Right forelimb (tissue), 1 donor: ENCODE measurements around the gene ART5.
"Not testable (repeated sequence)": the region's sequence is repeated elsewhere in the genome, so short reads cannot be mapped to it uniquely, and the experiment has no call there.

ENCODE experiments used
- DNase-seq: peaks from one replicate; pipeline ENCODE4 v3.0.0-alpha.2; 2018

Gene ART5

DNA sequence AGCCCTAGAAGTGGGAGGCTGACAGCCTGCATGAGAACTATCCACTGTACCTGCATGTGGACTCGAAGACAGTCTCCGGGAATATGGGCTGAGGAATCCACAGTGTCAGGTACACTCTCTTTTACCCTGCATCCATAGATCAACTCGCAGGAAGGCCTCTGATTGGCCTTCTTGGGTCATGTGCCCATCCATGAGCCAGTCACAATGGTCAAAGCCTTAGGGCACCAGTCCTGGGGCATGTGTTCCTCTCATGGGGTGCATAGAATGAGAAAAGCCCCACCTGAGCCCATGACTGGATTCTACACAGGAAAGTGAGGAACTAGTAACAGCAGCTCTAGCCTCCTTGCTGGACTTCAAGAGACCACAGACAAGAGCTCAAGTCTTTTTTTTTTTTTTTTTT lies 13.8 kb upstream of the ART5 start:
- no peak for DNase-seq

DNA sequence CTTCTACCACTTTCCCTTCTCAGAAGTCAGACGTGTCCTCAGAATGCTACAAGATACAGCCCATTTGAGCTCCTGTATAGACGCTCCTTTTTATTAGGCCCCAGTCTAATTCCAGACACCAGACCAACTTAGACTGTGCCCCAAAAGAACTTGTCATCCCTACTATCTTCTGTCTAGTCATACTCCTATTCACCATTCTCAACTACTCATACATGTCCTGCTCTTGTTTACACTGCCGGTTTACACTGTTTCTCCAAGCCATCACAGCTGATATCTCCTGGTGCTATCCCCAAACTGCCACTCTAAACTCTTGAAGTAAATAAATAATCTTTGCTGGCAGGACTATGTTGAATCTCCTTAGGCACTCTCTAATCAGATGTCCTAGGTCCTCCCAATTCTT lies 10.7 kb upstream of the ART5 start:
- DNase-seq, result not testable (repeated sequence)

DNA sequence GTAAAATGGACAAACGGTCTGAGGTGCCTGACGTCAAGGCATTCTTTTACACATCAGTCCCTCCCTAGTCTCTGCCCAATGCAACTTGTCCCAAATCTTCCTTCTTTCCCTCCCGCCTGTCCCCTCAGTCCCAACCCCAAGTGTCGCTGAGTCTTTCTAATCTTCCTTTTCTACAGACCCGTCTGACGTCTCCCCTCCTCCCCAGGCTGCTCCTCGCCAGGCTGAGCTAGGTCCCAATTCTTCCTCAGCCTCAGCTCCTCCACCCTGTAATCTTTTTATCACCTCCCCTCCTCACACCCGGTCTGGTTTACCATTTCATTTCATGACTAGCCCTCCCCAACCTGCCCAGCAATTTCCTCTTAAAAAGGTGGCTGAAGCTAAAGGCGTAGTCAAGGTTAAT lies 7.6 kb upstream of the ART5 start:
- not testable (repeated sequence) for DNase-seq

DNA sequence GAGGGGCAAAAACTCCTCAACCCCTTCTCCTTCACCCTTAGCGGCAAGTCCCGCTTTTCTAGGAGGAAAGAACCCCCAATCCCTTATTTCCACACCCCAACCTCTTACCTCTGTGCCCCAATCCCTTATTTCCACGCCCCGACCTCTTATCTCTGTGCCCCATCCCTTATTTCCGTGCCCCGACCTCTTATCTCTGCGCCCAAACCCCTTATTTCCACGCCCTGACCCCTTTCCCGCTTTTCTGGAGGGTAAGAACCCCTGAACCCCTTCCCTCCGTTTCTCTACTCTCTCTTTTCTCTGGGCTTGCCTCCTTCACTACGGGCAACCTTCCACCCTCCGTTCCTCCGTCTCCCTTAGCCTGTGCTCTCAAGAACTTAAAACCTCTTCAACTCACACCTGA lies 7.1 kb upstream of the ART5 start:
- DNase-seq, result not testable (repeated sequence)

GRCh38 chr11:3645552-3645951 lies 3.8 kb upstream of the ART5 start:
- no peak for DNase-seq

GRCh38 chr11:3644817-3645235 lies 3.0 kb upstream of the ART5 start, which contains the start of gene ART1:
Gene ART1, plus strand, starts transcription at chr11:3645128. Its CDS starts 14,086 bp downstream, at chr11:3659214.
- DNase-seq, result no peak

DNA sequence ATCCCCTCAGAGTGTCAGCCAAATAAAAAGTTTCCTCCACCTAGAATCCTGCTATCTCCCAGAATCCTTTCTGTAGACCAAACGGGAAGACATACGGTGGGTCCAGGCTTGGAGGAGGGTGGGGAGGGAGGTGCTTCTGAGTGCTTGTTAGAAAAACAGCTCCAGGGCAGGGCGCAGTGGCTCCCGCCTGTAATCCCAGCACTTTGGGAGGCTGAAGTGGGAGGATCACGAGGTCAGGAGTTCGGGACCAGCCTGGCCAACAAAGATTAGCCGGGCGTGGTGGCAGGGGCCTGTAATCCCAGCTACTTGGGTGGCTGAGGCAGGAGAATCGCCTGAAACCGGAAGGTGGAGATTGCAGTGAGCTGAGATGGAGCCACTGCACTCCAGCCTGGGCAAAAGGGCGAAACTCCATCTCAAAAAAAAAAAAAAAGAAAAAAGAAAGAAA lies 1.3 kb upstream of the ART5 start:
- not testable (repeated sequence) for DNase-seq

- peak; percentile 88 for DNase-seq
Observed at GRCh38 chr11:3642071-3642951, 519 bp upstream of the ART5 start.

DNA sequence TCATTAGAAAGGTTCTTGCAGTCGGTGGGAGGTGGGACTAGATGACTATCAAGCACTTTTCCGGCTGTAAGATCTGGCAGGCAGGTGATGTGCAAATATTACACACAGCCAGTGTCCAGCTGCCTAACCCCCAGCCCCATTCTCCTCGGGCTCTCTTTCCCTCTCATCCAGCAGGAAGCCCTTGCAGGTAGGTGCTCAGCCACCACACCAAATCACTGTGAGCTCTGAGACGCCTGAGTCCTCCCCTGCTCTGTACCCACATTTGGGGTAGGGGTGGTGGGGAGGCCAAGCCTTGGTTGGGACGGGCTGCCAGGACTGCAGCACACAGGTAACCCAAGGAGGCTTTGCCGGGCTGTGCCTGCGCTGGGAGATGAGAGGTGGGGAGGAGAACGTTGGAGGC lies 601 bp downstream of the ART5 start:
- DNase-seq, result no peak

GRCh38 chr11:3639841-3640240 lies 2.0 kb downstream of the ART5 start:
- no peak for DNase-seq

DNA sequence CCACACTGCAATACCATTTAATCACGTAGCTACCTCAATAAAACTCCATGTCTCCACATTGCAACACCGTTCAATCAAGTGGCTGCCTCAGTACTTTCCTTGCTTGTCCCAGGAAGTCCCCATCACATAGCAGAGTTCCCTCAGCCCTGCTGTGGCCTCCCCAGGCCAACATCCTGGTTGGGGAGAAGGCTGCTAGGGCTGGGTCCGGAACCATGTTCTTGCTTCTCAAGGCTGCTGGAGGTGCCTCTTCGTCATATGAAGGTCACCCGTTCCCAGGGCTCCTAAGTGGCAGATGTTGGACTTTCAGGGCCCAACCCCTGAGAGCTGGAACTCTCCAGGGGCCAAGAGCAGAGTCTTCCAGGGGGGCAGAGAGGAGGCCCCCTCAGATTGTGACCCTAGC lies 3.3 kb downstream of the ART5 start:
- no peak for DNase-seq

DNA sequence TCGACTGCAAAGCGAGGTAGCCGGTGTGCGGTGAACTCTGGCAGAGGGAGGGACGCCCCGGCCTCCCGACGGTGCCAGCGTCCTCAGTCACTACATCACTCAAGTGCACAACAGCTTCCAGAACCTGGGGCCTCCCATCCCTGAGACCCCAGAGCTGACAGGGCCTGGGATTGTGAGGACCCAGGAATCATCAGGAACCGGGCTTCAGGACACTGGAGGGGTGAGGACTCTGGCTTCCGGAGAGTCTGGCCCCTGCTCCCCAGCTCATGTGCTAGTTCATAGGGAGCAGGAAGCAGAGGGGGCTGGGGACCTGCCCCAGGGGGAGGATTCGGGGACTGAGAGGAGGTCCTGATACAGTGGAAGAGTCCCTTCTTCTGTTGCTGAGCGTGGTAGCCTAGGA lies 4.6 kb downstream of the ART5 start:
- no peak for DNase-seq

DNA sequence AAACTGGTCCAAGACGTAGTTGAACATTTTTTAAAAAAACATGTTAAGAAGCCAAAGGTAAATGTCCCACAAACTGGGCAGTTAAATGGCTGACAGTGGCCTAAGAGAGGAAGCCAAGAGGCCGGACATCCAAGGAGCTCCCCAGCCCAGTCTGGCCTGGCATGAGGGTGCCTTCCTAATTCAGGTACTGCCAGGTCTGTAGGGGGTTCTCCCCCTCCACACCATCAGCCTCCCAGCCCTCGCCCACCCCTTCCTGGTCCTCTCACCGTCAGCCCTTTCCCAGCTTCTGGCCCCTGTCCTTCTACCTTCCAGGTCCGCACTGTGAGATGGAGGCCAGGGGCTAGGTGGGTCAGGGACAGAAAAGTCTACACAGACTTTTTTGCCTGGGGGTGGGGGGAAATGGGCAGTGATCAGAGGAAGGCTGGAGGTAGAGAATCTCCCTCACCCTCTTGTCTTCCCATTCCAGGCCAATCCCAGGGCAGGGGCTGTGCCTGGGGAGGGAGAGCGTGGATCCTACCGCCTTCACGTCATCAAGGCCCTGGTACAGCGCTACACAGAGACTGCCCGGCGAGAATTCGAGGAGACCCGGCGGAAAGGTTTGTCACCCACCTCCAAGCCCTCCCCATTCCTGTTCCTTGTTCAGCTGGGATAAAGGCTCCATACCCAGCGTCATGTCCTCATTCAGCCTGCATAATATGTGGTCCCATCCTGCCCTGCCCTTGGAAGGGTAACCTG lies 6.0 kb downstream of the ART5 start:
- DNase-seq, result no peak

DNA sequence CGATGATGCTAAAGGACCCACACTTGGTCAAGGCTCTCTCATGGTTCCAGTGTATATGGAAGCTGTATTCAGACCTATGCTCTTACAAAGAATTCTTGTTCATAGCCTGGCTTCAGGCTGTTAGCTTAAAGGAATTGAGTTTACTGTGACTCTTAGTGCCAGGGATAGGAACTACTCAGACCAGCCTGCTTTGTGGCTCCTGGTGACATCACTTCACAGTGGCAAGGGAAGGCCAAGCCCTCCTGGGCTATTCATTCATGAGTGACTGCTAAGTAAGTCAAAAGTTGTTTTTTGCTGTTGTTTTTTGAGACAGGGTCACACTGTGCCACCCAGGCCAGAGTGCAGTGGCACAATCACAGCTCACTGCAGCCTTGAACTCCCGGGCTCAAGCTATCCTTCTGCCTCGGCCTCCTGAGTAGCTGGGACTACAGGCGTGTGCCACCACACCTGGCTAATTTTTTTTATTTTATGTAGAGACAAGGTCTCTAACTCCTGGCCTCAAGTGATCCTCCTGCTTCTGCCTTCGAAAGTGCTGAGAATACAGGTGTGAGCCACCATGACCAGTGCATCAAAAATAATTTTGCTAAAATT lies 9.6 kb downstream of the ART5 start:
- DNase-seq, result no peak

GRCh38 chr11:3631331-3631730 lies 10.5 kb downstream of the ART5 start:
- DNase-seq, result no peak

- no peak for DNase-seq
Observed at GRCh38 chr11:3627291-3627690, 14.5 kb downstream of the ART5 start.

DNA sequence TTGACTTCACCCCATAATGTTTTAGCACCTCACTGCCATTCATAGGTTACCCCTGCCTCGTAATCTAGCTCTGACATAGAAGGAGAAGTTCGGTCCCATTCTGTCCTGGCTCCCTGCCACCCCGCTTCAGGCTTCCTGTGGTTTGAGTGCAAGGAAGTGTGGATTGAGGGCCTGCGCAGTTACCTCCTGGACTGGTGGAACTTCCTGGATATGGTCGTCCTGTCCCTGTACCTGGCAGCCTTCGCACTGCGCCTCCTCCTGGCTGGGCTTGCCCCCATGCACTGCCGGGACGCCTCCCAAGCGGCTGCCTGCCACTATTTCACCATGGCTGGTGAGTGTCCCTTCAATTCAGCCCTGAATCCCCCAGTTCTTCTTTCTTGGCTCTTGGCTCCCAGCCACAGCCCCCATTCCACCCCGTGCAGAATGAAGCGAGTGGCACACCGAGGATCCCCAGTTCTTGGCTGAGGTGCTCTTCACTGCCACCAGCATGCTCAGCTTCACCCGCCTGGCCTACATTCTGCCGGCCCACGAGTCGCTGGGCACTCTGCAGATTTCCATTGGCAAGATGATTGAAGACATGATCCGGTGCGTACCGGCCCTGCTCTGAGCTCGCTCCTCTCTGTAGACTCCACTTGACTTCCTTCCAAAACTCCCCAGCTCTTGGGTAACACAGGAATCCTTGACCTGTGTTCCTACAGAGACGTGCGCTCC lies 15.4 kb downstream of the ART5 start:
- DNase-seq, result no peak

DNA sequence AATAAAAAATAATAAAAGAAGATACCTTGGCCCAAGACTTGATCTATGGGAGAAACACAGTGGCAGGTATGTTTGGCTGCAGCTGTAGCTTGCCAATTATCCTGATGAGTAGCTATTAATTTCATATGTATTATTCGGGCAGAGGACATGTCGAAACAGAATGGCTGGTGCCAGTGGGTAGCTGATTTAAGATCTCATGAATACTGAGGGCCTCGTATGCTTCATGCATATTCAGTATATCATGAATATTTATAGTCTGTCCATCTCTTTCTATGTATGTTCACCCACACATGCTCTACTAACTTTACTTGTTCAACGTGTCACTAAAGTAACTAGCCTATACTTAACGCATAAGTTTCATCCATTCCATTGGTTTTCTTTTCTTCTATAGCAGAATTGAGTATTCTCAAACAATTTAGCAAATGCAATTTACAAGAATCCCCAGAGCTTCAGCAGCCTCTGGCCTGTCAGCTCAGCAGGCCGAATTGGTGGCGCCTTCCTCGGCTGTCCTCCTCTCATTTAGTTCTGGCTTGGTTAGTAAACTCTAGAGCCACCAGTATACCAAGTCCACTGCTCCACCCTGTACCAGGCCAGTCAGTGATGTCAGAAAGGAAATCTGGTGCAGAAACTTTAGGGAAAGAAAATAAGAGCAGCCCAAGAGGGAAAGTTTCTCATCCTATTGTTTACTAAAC lies 17.9 kb downstream of the ART5 start:
- no peak for DNase-seq

DNA sequence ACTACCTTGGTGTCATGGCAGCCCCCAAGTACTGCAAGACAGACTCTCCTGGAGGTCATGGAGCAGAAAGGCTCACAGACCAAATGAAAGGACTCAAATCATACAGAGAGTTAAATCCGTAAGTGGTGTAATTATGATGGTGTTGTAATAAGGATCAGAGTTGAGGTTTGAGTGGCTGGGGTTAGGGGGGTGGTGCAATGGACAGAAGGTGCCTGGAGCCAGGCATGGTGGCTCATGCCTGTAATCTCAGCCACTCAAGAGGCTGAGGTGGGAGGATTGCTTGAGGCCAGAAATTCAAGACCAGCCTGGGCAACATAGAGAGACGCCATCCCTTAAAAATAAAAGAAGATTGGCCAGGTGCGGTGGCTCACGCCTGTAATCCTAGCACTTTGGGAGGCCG lies 18.7 kb downstream of the ART5 start:
- DNase-seq, result no peak

GRCh38 chr11:3622521-3622920 lies 19.3 kb downstream of the ART5 start:
- DNase-seq, result no peak

- no peak for DNase-seq
Observed at GRCh38 chr11:3617990-3618389, 23.8 kb downstream of the ART5 start.

DNA sequence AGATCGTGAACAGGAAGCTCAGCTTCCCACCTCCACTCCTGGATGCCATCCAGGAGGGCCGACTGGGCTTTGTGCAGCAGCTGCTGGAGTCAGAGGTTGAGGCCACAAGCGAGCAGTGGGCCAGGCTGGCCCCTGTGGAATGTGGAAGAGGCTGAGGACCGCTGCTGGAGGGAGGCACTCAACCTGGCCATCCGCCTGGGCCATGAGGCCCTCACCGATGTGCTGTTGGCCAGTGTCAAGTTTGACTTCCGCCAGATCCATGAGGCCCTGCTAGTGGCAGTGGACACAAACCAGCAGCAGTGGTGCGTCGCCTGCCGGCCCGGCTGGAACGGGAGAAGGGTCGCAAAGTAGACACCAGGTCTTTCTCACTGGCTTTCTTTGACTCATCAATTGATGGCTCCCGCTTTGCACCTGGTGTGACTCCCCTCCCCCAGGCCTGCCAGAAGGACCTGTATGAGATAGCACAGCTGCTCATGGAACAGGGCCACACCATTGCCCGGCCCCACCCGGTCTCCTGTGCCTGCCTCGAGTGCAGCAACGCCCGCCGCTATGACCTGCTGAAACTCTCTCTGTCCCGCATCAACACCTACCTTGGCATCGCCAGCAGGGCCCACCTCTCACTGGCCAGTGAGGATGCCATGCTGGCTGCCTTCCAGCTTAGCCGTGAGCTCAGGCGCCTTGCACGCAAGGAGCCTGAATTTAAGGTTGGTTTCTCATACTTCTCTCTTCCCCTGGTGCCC lies 24.9 kb downstream of the ART5 start:
- DNase-seq, result no peak
